Left lung (tissue), 10 donors: Measurements from ENCODE around the gene PCARE. TPM values are rescaled to one million over a fixed set of nuclear protein-coding genes. Genes with fewer than 3 reads are reported as not detected.

ENCODE experiments used
- ATAC-seq: fragments of 200-7000 bp; cut with Tn5 transposase; one replicate; pipeline ENCODE4 v1.9.1; 2020; ENCODE audit warnings: moderate library complexity
- DNase-seq, 4 donors: peaks; one replicate each; pipeline ENCODE4 v3.0.0-alpha.2; 2013 to 2020
- H3K27ac ChIP-seq, 2 donors: fragments of 200-600 bp; sonication (generic) in 1 of 2; one replicate each; pipeline versions ENCODE4 v1.5.0 to v1.8.0; 2020 to 2021
- H3K27me3 ChIP-seq, 2 donors: fragments of 200-600 bp; sonication (generic) in 1 of 2; one replicate each; pipeline versions ENCODE4 v1.5.0 to v1.8.0; 2020 to 2021
- H3K36me3 ChIP-seq, 2 donors: fragments of 200-600 bp; sonication (generic) in 1 of 2; one replicate each; pipeline versions ENCODE4 v1.5.0 to v1.8.0; 2020 to 2021
- H3K4me1 ChIP-seq, 2 donors: fragments of 200-600 bp; one replicate each; pipeline ENCODE4 v1.8.0; 2021
- H3K4me3 ChIP-seq, 2 donors: fragments of 200-600 bp; sonication (generic) in 1 of 2; one replicate each; pipeline versions ENCODE4 v1.5.0 to v1.8.0; 2020 to 2021; ENCODE audit warnings: mild to moderate bottlenecking in 1 of 2
- H3K9me3 ChIP-seq, 2 donors: fragments of 200-600 bp; sonication (generic) in 1 of 2; one replicate each; pipeline versions ENCODE4 v1.5.0 to v1.8.0; 2020 to 2021
- CTCF ChIP-seq, 2 donors: fragments of 200-600 bp; sonication (generic) in 1 of 2; IDR thresholded peaks; one replicate each; pipeline versions ENCODE4 v1.5.0 to v1.8.0; 2021; ENCODE audit warnings: antibody characterized with exemption in 2 of 2
- intact Hi-C, 2 donors: fragments of 100-400 bp; cut with DNase I; formaldehyde crosslinking; loops; one replicate each; pipeline versions ENCODE4 v1.11.2 to v1.14.2; 2022
- polyA plus RNA-seq, 6 donors: library from polyadenylated mRNA; unstranded; fragments of 120-200 nt; gene quantifications; one replicate each; pipeline ENCODE4 v1.2.1, GENCODE V29; 2013; ENCODE audit not compliant: insufficient read length in 6 of 6
- total RNA-seq, 2 donors: library from RNA; stranded (reverse); fragmentation: NEBNext Ultra II Directional; extraction: Animal tissue kit (Norgen Biotek cat#: 25700); gene quantifications; one replicate each; pipeline ENCODE4 v1.2.1, GENCODE V29; 2021
- donor health status: DM: no; HTN: yes; CAD: no.
- donor health status: DM: no; HTN: no; CAD: no.

The PCARE gene
- total and polyA plus RNA-seq, 8 donors, result 0.03 to 0.27 (median 0.05) TPM; not detected in 1

DNA sequence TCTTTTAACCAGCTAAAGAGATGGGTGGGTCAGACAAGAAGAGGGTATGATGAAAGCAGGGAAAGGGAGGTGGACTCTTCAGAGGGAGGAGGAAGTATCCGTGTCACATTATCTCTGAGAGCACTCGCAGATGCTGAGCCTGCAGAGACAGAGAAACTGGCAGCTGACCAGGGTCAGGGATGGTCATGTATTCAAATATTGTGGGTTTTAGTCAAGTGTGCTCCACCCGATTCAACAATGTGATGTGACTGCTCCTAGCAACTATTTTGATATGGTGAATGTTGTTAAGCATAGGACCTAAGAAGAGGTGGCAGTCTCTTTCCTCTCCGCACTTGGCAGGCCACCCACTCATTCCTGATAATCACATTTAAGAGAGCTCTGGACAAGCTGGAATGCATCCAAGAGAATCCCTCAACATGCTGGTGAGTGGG is 39.6 kb upstream of the PCARE start:
- Histone ChIP-seq H3K27ac (peak overlapping the region; percentile 84 to 92), H3K4me3 (peak overlapping the region in 1 of 2 donors; percentile 53), H3K36me3 (no peaks in the 10 kb centered on the region), H3K9me3 (no peaks in the 10 kb centered on the region), H3K27me3 (peaks cover 0 to 26% of the 10 kb centered on the region in 2 donors), H3K4me1 (peaks cover 7 to 40% of the 10 kb centered on the region in 2 donors)
- DNase-seq (peak in 1 of 4 donors; percentile 89), ATAC-seq (peak; percentile 58)
- no peak for TF ChIP-seq CTCF (IDR thresholded peaks at IDR 0.05)
- intact Hi-C loops, result no loop called here

DNA sequence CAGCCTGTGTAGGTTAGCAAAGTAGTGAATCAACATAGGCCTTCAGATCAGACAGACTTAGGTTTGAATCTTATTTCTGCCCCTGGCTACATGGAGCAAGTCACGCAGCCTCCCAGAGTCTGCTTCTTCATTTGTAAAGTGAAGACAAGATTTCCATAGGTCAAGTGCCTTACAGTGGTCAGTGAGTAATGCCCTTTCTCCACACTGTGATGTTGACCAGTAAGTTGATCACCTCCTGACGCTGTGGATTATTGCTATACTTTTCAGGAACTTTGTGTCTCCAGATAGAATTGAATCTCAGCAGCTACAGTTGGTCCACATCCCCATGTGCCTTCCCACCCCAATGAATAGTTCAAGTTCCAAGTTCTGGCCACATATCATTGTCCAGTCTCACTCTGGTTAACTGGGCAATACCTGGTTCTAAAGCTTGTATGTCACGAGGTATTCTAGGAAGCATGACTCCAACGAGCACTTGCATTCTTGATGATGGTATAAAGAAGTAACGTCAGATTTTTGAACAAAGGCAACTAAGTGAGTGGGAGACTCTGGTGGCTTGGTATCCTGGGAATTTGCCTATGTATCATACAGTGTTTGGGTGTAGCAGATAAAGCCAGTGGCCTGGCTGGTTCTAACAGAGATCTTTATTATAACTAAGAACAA is 38.8 kb upstream of the PCARE start:
- H3K4me3 ChIP-seq, result no peak overlapping the region
- intact Hi-C loops, result no loop called here
- peaks cover 7 to 34% of the 10 kb centered on the region in 2 donors for H3K4me1 ChIP-seq
- H3K9me3 ChIP-seq, result no peaks in the 10 kb centered on the region
- H3K27me3 ChIP-seq, result peaks cover 0 to 26% of the 10 kb centered on the region in 2 donors
- no peak for ATAC-seq
- H3K36me3 ChIP-seq, result no peaks in the 10 kb centered on the region
- peak overlapping the region in 1 of 2 donors; percentile 92 for H3K27ac ChIP-seq
- no peak for DNase-seq
- no peak for TF ChIP-seq CTCF (IDR thresholded peaks at IDR 0.05)

- H3K9me3 ChIP-seq, result no peaks in the 10 kb centered on the region
- H3K4me3 ChIP-seq, result no peak overlapping the region
- TF ChIP-seq CTCF (IDR thresholded peaks at IDR 0.05), result no peak
- ATAC-seq (no peak), DNase-seq (no peak)
- H3K36me3 ChIP-seq, result no peaks in the 10 kb centered on the region
- peaks cover 0 to 26% of the 10 kb centered on the region in 2 donors for H3K27me3 ChIP-seq
- H3K4me1 ChIP-seq, result peaks cover 7 to 26% of the 10 kb centered on the region in 2 donors
- H3K27ac ChIP-seq, result no peak overlapping the region
- intact Hi-C loops, result no loop called here
Observed at GRCh38 chr2:29112379-29112778, 38.1 kb upstream of the PCARE start.

DNA sequence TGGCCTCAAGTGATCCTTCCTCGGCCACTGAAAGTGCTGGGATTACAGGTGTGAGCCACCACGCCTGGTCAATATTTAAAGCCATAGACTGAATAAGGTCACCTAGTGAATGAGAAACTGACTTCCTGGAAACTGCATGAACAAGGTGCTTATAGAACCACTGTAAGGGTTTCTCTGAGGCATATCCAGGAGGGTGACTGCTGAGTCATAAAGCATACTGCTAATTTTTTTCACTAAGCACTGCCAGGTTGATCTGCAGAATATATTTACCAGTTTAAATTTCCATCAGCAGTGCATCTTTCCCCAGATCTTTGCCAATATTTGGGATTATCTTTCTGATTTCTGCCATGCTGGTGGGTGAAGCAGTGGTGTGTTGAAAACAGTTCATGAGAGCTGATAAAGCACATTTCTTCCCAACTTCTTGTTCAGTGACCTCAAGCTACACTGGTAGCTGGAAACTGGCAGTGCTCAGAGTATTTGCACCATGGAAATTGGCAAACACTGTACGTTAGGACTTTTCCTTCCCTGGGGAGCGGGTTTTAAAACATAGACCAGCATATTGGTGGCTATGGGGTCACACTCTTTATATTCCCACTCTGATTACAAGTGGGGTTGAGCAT is 36.7 kb upstream of the PCARE start:
- intact Hi-C loops, result no loop called here
- peak; percentile 17 for ATAC-seq
- Histone ChIP-seq H3K36me3 (no peaks in the 10 kb centered on the region), H3K4me1 (peaks cover 7 to 13% of the 10 kb centered on the region in 2 donors), H3K4me3 (no peak overlapping the region), H3K27ac (no peak overlapping the region), H3K27me3 (peaks cover 0 to 21% of the 10 kb centered on the region in 2 donors), H3K9me3 (no peaks in the 10 kb centered on the region)
- DNase-seq, result no peak
- no peak for TF ChIP-seq CTCF (IDR thresholded peaks at IDR 0.05)

GRCh38 chr2:29109246-29109645 is 34.9 kb upstream of the PCARE start:
- ATAC-seq, result no peak
- Histone ChIP-seq H3K4me3 (no peak overlapping the region), H3K36me3 (no peaks in the 10 kb centered on the region), H3K27me3 (peaks cover 0 to 6% of the 10 kb centered on the region in 2 donors), H3K4me1 (peaks cover 0 to 3% of the 10 kb centered on the region in 2 donors), H3K9me3 (no peaks in the 10 kb centered on the region), H3K27ac (no peak overlapping the region)
- DNase-seq, result no peak
- TF ChIP-seq CTCF (IDR thresholded peaks at IDR 0.05), result no peak
- intact Hi-C loops, result no loop called here
